ENCODE results near the gene TNFAIP2.
A peak's percentile ranks its signal among the peaks of the same experiment; 100 is the strongest.
"Not testable (repeated sequence)": the region's sequence is repeated elsewhere in the genome, so short reads cannot be mapped to it uniquely, and the experiment has no call there.

TNFAIP2 gene

DNA sequence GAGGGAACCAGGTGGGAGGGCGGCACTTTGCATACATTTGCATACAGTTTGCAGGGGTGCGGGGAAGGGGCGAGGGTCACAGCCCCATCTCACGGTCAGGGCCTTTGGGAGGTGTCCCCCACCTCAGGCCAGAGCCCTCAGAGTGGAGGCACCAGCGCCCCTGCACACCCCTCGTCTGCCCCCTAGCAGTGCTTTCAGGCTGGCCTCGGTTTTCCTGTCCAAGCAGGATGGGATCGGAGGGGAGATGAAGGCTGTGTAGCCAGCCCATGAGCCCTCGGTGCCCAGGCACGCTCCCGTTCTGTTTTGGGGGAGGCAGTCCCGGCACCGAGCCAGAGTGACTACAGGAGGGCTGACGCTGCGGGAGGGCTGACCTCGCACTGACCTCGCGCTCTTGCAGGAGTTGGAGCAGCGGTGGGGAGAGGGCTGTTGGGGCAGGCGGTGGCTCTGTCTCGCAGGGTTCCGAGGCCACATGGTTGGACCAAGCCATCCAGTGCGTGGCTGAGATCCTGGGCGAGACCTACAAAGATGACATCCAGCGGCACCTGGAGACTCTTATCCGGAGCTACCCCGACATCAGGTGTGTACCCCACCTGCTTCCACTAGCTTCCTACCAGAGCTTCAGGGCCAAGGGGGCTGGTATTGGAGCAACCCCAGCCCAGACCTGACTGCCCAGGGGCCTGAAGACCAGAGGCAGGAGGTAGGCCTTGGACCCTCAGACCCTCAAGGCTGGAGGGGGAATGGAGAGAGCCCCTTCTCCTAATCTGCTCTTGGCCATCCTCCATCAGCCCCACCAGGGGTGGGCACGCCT is 15.1 kb upstream of the TNFAIP2 start:
- DNase-seq: no peak

DNA sequence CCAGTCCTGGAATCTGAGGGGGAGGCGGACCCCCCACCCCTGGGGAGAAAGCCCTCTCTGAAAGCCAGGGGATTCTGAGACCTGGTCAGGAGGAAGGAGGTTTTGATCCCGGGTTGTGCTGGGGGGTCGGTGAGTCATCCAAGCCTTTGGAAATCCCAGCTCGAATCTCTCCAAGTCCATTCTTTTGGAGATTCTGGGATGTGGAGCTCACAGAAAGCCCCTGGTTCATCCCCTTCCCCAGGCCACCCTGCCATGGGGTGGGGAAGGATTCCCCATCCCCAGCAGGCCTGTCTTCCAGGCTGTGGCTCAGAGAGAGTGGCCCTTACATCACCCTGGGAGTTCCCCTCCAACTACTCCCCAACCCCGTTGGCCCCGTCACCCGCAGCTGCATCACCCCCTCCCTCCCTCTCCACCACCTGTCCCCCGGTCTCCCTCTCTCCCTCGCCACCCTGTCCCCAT is 14.5 kb upstream of the TNFAIP2 start:
- DNase-seq: peak; percentile 39

DNA sequence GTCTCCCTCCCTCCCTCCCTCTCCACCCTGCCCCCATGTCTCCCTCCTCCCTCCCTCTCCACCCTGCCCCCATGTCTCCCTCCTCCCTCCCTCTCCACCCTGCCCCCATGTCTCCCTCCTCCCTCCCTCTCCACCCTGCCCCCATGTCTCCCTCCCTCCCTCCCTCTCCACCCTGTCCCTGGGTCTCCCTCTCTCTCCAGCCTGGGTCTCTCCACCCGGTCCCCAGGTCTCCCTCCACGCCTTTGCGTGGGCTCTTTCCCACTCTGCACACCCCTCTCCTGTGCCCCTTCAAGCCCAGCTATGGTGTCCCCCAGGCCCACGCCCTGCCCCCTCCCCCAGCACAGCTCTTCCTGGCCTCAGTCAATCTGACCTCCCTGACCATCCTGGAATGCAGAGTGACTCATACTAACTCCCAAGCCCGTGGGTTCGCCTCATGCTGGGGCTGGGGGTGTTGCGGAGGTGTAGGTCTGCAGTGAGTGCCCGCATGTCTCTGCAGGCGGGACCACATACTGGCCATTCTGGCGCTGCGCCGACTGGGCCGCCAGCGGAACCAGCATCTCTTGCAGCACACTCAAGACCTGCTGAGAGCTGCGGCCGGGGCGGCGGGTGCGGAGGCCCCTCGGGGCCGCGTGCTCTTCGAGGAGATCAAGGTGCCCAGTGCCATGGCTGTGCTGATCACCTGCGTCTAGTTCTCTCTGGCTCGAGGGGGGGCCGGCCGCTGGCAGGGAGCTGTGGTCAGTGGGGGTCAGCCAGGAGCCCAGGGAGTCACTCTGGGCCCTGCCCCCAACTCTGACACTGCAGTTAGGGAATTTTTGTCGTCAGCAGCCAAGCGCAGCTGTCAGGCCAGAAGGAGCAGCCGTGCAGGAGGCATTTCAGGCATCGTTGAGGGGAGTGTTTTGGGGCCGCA is 13.5 kb upstream of the TNFAIP2 start:
- DNase-seq: no peak

DNA sequence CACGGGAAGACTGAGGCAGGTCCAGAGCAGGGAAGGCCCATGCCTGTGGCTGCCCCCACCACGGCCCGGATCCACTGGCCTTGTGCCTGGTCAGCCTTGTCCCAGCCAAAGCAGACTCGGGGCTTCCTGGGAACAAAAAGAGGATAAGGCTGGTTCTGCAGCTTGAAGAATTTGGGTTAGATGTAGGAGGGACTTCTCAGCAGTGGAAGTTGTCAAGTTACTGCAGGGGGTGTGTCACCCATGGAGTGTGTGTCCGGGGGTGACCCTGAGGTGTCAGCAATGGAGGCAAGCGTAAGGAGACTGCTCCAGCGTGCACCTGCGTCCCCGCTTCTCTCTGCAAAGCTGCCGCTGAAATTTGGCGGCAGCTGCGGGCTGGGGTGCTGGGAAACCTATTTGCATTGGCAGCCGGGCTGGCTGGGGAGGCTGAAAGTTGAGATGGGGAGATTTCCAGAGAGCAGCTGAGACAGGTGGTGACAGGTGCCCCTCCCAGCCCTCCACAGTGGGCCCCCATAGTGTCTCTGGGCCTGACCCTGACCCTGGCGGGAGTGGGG is 12.5 kb upstream of the TNFAIP2 start:
- no peak for DNase-seq

DNA sequence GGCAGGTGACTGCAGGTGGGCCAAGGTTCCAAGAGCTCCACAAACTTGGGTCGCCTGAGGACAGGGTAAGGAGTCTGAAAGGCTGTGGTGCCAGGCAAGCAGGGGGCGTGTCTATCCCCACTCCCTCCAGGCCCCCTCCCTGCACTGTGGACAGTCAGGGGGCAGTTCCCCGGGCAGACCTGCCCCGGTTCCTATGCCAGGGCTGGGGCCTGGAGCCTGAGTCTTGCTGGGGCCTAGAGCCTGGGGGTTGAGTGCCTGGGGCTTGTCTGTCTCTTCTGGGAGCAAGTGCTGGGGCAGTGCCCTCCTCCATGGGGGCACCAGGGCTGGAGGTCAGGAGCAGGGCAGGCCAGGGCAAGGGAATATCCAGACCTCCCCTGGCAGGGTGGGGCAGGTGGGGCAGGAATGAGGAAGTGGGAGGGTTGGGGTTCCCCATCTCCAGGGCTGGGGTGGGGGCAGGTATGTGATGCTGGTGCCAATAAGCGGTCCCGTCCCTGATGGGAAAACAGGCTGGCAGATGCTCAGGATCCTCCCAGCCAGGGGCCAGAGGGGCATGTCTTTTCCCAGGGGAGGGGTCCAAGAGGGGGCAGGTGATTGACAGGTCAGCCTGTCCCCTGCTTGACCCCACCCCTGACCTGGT is 11.9 kb upstream of the TNFAIP2 start:
- DNase-seq: no peak

DNA sequence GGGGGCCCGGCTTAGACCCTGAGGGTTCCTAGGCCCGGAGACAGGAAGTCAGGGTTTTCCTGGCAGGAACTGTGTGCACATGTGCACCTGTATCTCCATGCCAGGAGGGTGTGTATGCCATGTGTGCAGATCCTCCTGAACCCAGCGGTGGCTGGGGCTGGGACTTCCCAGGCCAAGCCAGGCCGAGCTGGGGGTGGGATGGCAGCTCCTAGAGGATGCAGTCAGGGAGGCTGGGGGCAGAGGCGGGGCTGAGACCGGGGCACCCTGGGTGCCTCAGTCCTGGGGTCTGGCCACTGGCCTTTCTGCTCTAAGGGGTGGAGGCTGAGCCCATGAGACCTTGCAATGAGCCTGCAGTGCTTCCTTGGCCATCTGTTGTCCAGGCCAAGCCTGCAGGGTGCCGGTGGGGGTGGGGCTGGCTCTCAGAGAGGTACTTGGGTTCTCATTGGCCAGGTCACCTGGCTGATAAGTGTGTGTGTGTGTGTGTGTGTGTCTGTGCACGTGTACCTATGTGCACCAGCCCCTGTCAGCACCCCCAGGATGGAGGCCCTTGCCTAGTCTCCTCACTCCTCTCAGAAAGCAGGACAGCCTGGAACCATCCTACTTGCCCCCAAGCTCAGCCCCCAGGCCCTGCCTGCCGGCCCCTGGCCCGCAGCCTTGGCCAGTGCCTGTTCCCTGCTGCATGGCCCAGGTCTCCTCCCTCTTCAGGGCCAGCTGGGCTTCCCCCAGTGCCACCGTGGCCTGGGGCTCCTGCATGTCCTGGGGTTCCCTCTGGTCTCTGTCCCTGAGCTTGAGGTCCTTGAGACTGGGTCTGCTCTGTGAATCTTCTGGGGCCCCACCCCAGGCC is 10.6 kb upstream of the TNFAIP2 start:
- DNase-seq: no peak

DNA sequence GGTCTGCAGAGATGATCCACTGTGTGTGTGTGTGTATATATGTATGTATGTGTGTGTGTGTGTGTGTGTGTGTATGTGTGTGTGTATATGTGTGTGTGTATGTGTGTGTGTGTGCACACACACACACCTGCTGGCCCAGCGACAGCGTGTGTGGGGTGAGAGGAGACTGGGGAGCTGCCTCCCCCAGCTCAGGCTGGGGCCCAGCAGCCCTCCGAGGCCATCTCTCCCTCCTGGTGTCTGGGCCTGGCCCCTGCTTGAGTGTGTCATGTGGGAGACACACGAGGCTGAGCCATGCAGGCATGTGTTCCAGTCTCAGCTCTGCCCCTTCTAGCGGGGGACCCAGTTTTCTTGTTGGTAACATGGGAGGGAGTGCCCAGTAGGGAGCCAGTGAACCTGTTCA is 10.0 kb upstream of the TNFAIP2 start:
- no peak for DNase-seq

DNA sequence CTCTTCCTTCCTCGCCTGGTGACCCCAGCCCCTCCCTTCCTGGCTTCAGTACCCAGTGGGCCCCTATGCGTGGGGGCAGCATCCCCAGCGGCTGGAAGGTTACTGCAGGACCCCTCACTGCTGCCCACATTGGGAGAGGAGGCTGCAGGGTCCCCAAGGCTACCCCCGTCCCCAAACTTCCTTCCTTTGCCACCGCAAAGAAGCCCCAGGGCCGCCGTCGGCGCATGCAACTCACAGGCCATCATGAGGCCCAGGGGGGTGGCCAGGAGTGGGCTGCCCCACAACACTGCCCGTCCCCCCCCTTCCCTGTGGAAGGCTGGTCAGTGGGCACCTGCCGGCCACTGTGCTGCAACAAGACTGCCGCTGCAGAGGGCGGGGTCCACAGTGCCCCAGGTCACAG is 9.5 kb upstream of the TNFAIP2 start:
- no peak for DNase-seq

DNA sequence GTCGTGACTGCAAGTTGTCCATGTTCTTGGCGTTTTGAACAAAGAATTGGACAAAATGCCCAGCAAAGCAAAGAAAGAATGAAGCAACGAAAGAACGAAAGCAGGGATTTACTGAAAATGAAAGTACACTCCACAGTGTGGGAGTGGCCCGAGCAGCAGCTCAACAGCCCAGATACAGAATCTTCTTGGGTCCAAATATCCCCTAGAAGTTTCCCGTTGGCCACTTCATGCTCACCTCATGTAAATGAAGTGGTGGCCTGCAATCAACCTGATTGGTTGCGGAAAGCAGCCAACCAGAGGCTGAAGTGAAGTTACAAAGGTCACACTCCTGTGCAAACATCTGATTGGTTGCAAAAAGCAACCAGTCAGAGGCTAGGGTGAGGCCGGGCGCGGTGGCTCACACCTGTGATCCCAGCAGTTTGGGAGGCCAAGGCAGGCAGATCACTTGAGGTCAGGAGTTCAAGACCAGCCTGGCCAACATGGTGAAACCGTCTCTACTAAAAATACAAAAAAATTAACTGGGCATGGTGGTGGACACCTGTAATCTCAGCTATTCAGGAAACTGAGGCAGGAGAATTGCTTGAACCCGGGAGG is 8.1 kb upstream of the TNFAIP2 start:
- not testable (repeated sequence) for DNase-seq

DNA sequence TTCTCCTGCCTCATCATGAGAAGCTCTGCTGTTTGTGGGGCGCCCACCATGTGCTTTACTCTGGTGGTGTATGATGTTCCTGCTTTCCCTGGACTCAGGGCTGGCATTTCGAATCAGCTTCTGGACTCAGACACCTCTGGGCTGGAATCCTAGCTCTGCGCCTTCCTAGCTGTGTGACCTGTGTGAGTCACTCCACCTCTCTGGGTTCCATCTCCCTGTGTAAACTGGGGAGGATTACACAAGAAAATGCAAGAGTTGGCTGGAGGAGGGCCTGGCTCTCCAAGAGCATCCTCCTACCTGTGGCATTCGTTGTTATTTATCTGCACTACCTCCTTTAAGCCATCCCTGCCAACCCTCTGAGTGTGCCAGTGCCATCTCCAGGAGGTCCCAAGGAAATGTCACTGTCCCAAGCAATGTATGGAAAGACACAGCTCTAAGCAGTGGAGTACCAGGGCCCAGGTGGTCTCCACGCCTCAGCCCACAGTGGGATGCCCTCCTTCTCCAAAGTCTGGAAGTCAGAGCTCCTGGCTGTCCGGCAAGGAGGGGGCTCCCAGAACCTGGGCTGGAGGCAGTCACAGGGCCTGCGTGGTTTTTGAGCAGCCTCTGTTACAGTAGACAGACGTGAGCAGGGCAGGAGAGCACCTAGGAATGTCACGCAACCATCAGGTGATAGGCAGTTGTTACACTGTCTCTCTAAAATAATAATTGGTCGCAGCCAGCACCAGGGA is 7.3 kb upstream of the TNFAIP2 start:
- DNase-seq: no peak

DNA sequence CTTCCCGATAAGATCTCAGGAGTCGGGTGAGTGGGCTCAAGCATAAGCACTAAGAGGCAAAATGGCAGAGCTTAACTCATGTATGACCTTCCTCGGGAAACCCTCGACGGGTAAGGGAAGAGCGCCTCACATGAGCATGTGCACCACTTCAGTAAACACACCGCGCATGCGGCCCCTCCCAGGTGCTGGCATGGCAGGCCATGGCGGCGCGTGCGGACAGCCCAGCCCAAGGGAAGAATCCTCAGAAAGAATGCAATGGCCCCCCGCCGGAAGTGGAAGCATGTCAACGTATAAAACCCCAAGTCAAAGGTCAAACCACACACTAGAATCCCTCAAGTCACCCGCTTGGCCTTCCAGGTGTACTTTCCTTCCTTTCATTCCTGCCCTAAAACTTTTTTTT is 6.6 kb upstream of the TNFAIP2 start:
- no peak for DNase-seq

DNA sequence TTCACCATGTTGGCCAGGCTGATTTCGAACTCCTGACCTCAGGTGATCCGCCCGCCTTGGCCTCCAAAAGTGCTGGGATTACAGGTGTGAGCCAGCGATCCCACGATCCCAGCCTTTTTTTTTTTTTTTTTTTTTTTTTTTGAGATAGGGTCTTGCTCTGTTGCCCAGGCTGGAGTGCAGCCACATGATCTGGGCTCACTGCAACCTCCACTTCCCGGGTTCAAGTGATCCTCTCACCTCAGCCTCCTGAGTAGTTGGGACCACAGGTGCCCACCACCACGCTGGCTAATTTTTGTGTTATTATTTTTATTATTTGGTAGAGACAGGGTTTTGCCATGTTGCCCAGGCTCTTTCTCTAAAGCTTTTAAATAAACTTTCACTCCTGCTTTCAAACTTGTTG is 5.8 kb upstream of the TNFAIP2 start:
- not testable (repeated sequence) for DNase-seq

DNA sequence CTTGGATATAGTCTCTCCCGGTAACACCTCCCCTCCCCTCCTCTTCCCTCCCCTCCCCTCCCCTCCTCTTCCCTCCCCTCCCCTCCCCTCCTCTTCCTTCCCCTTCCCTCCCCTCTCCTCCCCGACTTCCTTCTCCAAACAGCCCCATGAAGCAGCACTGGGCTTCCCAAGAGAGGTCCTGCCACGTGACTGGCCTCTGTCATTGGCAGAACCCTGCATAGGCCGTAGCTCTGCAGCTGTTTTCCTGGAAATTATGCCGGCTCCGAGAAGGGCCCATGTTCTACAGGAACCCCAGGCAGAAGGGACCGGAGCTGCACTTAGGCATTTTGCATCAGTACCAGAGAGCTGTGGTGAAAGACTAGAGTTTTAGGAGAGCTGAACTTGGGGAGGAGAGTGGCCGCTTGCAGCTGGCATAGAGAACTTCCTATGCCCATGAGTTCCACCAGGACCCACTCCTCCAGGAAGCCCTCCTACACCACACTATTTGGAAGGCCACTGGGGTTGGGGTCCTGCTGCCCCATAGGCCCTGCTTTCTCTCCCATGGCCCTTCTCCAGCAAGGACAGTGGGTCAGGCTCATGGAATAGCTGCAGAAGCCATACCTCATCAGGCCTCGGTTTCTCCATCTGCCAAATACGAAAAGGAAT is 5.1 kb upstream of the TNFAIP2 start:
- peak; percentile 41 for DNase-seq

DNA sequence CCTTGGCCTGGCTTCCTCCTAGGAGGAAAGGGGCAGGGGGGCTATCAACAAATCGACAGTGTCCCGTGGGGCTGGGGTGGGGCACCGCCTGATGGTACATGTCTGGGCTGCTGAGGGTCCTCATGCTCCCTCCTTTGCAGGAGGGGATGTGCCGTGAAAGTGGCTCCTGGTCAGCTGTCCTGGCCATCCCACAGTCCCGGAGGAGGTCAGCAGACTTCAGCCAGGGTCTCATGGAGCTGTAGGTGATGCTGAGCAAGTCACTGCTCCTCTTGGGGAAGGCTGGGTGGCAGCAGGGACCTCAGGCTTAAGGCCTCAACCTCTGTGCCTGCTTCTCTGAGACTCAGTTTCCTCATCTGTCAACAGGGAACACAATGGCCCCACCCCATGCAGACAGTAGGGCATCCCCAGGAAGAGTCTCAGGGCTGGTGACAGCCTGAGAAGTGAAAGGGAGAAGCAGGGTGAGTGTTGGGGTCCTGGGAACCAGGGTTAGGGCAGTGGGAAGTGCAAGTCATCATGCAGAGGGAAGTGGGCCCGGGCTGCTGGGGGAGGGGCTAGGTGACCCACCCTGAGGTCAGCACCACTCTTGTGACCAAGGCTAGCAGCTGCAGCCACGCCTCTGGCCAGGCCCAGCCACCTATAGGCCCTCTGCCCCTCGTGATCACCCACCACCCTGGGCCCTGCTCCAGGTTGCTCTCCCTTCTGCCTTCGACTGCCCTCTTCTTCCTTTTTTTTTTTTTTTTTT is 4.4 kb upstream of the TNFAIP2 start:
- peak; percentile 82 for DNase-seq

DNA sequence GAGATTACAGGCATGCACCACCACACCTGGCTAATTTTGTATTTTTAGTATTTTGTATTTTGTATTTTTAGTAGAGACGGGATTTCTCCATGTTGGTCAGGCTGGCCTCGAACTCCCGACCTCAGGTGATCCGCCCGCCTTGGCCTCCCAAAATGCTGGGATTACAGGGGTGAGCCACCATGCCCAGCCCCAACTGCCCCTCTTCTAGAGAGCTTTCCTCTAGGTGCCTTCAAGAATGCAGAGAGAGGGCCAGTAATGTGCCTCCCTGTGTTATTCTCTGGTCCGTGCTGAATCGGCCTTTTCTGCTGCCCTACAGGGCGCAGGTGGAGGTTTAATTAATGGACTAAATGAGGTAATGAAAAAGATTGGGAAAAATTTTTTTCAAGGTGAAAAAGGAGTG is 3.7 kb upstream of the TNFAIP2 start:
- not testable (repeated sequence) for DNase-seq

DNA sequence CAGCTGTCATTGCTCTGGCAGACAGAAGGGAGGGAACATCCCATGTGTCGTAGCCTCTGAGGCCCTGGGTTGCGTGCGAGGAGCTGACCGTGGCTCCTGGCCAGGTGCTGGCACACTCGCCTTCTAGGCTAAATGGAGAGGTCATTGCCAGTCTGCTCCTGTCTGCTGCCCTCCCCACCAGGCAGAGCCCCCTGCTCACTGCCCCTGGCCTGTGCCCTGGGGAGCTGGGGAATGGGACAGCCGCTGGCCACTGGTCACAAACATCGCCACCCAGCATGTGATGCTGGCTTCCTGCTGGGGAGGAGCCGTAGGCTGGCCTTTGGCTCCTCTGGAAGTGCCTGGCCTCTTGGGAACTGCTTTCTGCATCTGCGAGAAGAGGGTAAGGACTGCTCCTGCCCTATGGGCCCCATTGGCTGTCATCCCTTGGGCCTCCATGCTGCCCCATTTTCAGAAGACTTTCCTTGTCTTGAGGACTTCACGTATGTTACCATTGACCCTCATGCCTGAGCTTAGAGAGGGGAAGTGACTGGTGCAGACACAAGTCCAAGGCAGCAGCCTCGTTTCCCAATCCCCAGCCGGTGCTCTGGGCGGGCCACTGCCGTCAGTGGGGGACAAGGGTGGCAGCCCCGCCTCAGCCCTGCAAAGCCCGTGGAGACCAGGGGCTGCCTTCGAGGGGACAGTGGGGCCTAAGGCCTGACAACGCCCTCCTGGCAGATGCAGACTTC is 2.0 kb upstream of the TNFAIP2 start:
- peak; percentile 72 for DNase-seq

DNA sequence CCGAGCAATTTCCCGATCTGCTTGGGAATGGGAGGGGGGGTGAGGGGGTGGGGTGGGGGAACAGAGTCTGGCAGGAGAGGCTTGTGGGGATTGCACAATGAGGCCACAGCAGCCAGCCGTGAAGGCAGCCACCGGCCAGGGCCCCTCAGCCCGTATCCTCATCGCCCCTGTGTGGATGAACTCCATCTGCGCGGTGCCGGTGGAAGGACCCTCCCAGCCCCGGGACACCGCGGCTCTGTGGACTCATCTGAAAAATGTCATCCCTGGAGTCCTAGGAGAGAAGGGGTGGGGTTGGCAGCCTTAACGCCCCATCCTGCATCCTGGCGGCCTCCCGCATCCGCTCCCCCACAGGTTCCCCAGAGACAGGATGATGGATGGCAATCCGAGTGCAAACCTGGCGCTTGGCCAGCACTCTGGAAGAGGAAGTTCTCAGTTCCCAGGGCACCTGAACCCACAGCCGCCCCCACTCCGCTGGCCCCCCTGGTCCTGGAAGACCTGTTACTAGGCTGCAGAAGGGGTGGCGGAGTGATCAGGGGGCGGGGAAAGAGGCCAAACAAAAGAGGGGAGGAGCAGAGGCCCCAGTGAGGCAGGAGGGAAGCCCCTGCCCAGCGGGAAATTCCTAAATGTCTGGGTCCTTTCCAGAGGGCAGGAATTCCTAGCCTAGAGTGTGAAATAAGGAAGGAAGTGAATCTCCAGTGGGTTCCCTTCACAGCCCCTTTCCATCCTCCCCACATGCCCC is 1.2 kb upstream of the TNFAIP2 start:
- peak; percentile 84 for DNase-seq

DNA sequence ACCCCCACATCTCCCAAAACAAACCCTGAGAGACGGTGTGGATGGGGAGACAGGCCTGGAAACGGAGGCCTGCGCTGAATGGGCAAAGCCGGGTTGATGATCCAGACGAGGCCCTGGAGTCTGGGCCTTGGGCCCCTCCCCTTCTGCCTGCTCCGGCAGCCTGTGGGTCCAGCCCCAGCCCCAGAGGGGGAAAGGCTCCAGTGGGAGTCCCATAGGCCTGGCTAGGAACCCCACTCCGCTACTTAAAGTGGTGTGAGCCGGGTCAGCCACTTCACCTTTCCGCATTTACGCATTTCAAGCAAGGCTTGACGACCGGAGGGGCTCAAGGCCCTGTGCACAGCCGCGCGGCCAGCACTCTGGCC is 695 bp upstream of the TNFAIP2 start:
- DNase-seq: no peak

Measured in hematopoietic multipotent progenitor cell treated with erythropoietin and hydrocortisone succinate and interleukin-3 and kit ligand, for 4 days (in vitro differentiated cells).